ENCODE measurements around the gene TSFM.

TSFM gene

GRCh38 chr12:57782608-57783465, at the start of gene TSFM:
Gene TSFM (plus strand): TSS chr12:57782787. CDS start chr12:57782802, 15 bp downstream.
- DNase-seq, result peak; percentile 97

GRCh38 chr12:57733928-57734327, 48.7 kb upstream of the TSFM start:
- no peak for DNase-seq

- no peak for DNase-seq
Observed at GRCh38 chr12:57734591-57734990, 48.0 kb upstream of the TSFM start.

DNA sequence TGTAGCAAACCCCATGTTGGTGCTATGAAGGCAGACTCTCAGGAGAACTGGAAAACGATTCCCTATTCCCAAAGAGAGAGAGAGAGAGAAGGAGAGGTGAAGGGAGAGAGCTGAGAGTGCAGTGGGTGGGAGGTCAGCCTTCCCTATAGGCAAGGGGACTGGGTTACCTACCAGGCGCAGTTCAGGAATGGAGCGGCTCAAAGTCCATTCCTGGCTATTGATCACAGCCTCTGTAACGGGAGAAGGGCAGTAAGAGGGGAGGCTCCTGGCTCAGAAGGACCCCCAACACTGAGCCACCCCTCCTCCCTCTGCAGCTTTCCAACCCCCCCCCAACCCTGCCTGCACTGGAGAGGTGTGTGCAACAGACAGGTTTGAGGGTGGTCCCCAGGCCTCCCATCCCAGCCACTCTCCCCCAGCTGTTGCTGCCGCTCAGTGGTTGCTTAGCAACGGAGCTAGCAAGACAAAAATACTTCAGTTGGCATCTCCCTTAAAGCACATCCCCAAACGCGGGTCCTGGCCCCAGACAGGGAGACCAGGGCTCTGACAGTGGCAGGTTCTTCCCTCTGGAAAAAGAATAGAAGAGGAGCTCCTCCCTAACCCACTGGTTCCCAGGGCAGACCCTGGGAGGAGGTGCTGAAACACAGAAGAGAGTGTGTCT, 47.3 kb upstream of the TSFM start:
- no peak for DNase-seq

GRCh38 chr12:57735952-57736740, 46.4 kb upstream of the TSFM start:
- no peak for DNase-seq

GRCh38 chr12:57736741-57737466, 45.7 kb upstream of the TSFM start:
- DNase-seq, result no peak

DNA sequence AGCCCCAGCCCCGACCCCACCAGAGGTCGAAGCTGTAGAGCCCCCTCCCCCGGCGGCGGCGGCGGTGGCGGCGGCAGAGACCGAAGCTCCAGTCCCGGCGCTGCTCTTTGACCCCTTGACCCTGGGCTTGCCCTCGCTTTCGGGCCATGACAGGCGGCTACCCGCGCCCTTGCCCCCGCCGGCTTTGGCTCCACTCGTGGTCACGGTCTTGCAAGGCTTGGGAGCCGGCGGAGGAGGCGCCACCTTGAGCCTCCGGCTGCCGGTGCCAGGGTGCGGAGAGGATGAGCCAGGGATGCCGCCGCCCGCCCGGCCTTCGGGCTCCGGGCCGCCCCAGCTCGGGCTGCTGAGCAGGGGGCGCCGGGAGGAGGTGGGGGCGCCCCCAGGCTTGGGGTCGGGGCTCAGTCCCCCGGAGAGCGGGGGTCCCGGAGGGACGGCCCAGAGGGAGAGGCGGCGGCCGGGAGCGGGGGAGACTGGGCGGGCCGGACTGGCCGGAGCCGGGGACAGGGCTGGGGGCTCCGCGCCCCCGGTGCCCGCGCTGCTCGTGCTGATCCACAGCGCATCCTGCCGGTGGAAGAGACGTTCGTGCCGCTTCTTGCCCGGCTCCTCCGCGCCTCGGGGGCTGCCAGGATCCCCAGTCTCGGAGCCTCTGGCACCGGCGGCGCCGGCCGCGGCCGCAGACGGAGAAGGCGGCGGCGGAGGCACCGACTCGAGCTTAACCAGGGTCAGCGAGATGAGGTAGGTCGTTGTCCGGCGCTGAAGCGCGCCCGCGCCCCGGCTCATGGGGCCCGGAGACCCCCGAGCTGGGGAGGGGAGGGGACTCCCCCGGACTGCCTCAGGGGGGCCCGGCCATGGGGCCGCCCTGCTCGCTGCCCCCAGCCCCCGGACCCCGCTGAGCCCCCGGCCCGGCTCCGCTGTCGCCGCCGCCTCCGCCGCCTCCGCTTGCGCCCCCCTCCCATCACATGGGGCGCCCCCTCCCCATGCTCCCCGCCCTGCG, 44.8 kb upstream of the TSFM start:
- no peak for DNase-seq

- no peak for DNase-seq
Observed at GRCh38 chr12:57738661-57739237, 43.8 kb upstream of the TSFM start, which contains the start of gene AGAP2. Gene AGAP2 (minus strand): TSS chr12:57738742. CDS start chr12:57738246, 496 bp downstream.

- DNase-seq, result no peak
Observed at GRCh38 chr12:57739387-57739786, 43.2 kb upstream of the TSFM start.

GRCh38 chr12:57739914-57740538, 42.6 kb upstream of the TSFM start:
- no peak for DNase-seq

DNA sequence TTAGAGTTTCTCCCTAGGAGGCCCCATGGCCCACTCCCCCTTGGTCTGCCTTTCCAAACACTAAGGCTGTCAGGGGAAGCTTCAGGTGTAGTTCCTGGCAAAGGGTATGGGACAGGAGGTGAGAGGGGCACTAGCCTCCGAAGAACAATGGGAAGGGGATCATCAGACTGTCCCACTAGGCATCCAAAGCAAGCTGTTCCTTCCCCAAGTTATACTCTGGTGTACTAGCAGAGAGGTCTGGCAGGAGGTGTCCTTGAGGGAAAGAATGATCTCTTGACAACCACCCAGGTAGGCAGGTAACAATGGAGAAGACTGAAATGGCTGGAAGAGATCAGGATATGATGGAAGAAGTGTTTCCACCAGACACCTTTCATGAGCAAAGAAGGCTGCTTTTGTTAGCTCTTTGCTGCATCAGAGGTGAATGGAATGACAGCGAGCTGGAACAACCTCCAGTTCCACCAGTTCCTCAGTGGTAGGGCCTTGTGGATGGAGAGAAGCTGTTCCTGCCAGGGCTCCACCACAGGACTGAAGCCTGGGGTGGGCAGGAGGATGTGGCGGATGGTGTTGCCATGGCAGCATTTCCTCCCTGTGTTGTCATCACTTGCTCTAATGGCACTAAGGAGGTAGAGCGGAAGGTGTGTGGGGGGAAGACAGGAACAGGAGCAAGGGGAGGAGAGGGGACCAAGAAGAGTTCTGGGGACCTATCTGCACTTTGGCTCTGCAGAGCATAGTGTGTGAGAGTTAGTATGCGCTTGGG, 41.8 kb upstream of the TSFM start:
- peak; percentile 89 for DNase-seq

DNA sequence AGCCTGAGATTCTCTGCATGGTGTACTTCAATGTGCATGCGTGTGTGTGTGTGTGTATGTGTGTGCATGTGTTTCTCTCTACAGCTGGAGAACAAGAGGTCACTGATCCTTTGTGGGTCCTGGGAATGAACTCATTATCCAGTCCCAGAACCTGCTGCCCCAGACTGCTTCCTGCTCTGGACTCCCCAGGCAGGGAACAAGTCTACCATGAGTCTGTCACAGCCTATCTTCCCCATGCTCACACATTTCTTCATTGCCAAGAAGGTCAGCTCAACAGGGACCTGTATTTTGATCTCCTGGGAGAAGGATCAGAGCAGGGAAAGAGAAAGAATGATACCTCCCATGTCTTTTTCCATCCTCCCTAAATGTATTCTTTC, 41.2 kb upstream of the TSFM start:
- DNase-seq, result no peak

- DNase-seq, result peak; percentile 88
Observed at GRCh38 chr12:57741844-57742738, 40.5 kb upstream of the TSFM start.

DNA sequence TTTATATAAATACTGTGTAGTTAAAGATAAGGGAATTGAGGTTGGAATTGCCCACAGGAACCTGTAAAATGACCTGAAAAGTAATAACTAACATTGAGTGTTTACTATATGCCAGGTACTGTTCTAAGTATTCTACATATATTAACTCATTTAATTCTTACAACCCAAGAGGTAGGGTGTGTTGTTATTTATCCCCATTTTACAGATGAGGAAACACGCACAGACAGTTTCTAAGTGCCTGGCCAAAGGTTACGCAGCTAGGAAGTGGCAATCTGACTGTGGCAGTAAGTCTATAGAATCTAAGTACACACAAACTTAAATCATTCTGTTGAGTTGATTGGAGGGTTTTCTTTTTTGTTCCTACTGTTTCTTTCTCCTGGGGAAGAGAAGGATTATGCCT, 38.8 kb upstream of the TSFM start:
- DNase-seq, result no peak

DNA sequence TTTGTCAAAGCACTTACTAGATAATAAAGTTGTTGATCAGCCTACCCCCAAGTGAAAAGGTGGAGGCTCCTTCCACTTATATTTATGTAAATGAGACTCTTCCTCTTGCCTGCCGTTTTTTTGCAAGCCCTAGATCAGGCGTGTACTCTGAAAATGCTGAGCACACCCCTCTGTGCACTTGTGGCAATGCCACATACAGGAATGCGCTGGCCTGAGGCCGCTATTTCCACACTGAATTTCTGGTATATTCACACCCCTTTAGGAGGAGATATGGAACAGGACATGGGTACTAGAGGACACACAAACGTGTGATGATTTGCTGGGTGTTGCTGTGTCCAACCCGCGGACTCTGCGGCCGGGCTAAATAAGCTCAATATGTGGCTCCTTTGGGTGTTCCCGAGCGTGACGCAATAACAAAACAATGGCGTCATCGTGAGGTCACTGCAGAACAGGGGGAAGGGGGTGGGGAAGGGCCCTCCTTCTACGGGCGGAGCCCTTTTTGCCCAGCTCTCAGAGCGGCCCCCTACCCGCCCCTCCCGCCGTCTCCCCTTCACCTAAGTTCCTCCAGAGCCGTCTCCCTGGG, 38.3 kb upstream of the TSFM start:
- peak; percentile 85 for DNase-seq

DNA sequence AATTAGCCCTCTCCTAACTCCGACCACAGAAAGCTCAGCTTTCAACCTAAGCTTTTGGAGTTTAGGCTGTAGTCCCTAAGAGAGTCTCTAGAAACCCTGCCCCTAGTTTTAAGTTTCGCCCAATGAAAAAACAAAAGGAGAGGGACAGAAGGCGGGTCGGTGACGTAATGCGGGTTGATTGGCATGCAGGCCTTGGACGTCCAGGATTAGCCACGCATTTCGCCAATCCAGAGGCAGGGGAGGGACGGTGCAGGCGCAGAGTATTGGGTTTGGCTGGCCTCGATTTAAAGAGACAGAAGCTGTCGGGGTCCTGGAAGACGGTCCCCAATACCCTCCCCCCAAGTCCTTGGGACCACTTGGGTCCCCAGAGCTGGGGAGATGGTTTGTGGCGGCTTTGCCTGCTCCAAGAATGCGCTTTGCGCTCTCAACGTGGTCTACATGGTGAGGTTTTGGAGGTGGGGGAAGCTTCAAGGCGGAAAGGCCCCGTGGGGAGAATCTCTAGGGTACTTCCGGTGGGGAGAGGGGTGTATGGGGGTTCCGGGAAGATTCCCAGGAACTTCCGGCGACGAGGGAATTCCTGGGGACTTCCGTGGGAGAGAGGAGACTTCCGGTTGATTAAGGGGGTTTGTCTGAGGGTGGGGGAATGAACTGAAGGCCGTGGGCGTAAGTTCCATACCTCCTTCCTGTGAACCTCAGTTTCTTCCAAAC, 37.7 kb upstream of the TSFM start, which contains the start of gene TSPAN31:
TSS of gene TSPAN31 (plus strand) at position 263 of the 708 bp plus-strand sequence. CDS start at position 379, 116 bp downstream.
- DNase-seq, result peak; percentile 96

DNA sequence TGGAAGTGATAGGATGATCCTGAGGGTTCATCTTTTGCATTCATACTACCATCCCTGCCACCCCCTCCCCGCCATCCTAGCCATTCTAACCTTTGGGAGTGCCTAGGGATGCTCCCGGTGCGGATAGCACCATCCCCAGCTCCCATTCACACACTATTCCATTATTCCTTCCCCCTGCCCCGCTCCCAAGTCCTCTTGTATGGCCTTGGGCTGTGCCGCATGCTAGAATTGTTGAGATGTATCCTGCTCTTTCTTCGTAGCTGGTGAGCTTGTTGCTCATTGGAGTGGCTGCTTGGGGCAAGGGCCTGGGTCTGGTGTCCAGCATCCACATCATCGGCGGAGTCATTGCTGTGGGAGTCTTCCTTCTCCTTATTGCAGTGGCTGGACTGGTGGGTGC, 37.1 kb upstream of the TSFM start:
- DNase-seq, result no peak

All from CD4-positive, alpha-beta T cell treated with Interleukin-12 subunit alpha and Interleukin-12 subunit beta, for 1 hour (primary cell).